GM18868 (cell line): ENCODE data around the gene TNP1.

Source experiments
- ATAC-seq: cut with Tn5 transposase; IDR thresholded peaks from one replicate; pipeline ENCODE4 v1.9.1; 2021; ENCODE audit warnings: mild to moderate bottlenecking, moderate library complexity; ENCODE audit not compliant: unreplicated experiment

Gene TNP1

GRCh38 chr2:216875862-216876261 is 16.0 kb upstream of the TNP1 start:
- ATAC-seq: no peak

DNA sequence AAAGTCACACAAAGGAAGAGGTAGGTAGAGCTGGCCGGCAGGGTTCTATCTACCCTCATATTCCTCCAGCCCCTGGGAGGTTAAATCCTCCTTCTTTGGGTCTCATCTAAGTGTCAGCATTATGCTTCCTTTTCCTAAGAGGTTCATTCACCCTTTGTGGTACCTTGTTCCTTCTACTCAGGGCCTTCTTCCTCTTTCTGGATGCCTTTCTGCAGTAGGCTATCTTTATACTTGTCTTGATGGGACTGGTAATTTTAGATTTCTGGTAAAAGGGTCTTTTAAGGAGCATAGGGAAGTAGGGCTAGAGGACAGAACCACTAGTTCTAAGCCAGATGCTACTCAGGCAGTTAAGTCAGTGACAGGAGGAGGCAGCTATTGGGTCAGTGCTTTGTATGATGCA is 13.7 kb upstream of the TNP1 start:
- no peak for ATAC-seq

GRCh38 chr2:216872624-216873023 is 12.8 kb upstream of the TNP1 start:
- no peak for ATAC-seq

DNA sequence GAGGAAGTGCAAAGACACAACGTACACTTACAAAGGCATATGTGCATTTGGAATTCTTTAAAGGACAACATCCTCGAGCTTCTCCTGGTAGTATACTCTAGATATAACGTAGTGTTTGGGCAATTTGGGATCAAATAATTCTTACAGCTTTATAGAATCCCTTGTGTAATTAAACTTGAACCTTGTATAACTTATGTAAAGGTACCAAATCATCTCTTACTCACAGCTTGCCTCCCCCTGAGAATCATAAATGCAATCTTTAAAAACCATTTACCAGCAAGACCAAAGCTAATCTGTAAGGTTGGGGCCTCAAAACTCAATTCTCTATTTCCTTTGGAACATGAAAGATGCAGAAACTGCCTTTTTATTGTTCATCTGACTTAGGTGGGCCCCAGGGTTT is 12.2 kb upstream of the TNP1 start:
- no peak for ATAC-seq

DNA sequence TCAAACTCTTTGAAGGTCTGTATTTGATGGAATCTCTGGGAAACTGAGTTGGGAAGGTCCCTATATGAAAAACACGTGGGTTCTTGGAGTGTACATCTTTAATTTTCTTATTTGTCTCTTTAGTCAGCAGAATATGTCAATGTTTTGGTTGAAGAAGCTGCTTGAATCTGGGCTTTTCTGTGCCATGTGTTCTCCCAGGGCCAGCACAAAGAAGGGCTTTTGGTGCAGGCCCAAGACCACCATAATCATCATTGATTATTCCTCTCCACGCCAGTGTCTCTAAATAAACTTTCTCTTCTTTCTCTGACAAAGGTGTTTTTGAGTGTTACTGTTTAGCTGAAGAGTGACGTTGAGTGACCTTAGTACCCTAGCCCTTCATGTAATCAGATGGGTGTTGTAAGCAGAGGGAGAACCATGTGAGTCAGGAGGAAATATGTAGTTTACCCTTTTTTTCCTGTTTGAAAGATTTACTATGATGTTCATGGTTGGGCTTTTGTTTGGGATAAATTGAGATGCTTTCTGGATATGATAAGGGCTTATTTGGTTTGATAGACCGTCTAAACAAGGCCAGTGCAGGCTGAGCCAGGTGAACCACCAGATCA is 11.6 kb upstream of the TNP1 start:
- ATAC-seq: no peak

GRCh38 chr2:216870508-216871332 is 10.9 kb upstream of the TNP1 start:
- no peak for ATAC-seq

DNA sequence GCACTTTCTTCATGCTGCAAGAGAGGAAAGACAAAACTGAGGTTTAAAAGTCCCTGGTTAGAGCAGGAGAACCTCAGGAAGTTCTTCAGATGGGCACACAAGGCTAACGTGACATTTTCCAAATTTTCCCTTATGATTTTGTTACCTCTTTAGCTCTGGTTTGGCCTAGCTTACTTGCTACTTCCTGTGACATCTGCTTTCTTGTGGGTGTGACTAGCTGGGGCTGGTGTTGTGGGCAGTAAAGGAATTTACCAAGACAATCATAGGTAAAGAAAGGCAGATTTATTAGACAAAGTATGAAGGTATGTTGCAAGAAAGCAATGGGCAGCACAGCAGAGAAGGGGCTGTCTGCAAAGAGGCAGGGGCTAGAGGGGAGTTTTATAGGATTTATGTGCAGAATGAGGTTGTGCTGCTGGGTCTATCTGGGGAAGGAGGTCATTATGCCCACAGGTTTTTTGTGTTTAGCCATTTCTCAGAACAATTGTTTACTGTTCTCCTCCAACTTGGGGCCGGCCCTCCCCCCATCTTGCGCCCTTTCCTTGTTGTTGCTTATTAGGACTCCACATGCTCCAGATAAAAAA is 6.7 kb upstream of the TNP1 start:
- no peak for ATAC-seq

DNA sequence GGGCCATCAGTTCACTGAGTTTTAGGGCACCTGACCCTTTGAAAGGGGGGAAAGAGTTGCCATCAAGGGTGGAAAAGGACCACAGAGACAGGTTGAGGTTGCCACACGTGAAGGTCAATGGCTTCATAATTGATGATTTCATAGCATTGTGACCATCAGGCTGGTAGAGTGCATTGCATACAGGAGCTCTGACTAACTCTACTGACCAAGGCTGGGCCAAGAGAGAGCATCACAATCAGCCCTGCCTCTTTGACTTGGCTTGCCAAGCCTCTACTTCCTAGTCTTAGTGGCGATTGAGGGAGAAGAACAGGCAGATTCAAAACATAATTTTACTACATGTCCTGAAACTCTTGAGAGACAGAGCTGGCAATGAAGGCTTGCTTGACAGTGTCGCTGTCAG is 5.8 kb upstream of the TNP1 start:
- no peak for ATAC-seq

- ATAC-seq: no peak
Observed at GRCh38 chr2:216863946-216864345, 4.1 kb upstream of the TNP1 start.

- ATAC-seq: no peak
Observed at GRCh38 chr2:216862628-216863398, 2.9 kb upstream of the TNP1 start.

- ATAC-seq: no peak
Observed at GRCh38 chr2:216860426-216861137, 718 bp upstream of the TNP1 start.

GRCh38 chr2:216858312-216858711 is 1.6 kb downstream of the TNP1 start:
- no peak for ATAC-seq

DNA sequence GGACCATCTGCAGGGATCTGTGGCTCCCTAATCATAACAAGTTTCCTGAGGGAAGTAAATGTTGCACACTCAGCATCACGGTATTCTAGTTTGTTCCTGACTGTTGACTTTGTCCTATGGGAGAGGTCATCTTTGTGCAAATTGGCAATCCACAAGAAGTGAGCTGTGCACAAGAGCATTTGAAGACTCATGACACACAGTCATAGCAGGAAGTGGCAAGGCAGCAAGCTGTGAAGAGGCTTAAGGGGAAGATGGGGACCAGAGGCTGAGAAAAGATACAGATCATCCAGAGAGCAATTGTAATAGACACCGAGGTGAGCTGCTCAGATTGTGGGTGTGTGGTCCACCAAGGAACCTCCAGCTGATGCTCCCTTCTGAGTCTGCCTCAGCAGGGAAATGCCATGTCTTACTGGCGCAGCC is 2.7 kb downstream of the TNP1 start:
- ATAC-seq: no peak

DNA sequence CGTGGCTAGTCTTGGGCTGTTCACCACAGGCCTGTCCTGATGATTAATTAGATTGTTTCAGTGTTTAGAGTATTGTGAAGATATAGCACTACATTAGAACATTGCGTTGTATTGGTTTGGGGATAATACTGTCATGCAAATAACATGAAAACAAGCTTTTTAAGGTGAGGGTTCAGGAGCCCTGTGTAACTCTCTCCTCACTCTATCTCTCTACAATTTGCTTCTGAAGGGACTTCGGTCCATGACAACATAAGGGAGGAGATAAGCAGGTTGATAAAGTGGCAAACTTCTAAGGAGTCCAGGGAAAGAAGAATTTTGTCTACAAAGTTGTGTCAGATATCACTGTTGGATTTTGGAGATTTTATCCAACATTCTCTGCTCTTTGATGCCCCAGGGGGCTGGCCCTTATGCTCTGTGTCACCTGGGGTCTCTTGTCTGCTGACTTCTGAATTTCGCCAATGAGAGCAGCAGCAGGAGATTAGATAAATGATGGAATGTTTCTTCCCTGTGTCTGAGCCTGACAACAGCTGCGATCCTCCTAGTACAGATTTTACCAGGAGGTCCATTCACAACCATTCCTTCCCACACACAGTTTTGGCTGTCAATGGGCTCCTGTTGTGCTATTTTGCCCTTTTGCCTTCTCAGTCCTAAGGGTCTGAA is 3.3 kb downstream of the TNP1 start:
- no peak for ATAC-seq

DNA sequence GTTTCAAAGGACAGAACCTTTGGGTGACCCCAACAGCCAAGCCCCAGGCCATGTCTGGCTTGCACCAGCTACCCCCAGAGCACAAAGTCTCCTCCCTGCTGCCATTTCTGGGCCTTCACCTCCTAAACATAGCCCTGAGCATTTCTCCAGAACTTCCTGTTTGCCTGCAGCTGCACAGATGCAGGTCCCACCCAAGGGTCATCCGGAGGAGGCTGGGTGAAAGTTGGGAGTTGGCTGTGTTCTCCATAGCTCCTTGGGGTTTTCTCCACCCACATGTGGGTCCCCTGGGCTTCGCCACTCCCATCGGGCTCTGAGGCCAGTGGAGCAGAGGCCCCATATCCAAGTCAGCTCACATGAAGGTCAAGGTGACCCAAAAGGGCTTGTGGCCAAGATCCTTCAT is 4.3 kb downstream of the TNP1 start:
- no peak for ATAC-seq

GRCh38 chr2:216855079-216855478 is 4.8 kb downstream of the TNP1 start:
- no peak for ATAC-seq

GRCh38 chr2:216851486-216852090 is 8.3 kb downstream of the TNP1 start:
- no peak for ATAC-seq

DNA sequence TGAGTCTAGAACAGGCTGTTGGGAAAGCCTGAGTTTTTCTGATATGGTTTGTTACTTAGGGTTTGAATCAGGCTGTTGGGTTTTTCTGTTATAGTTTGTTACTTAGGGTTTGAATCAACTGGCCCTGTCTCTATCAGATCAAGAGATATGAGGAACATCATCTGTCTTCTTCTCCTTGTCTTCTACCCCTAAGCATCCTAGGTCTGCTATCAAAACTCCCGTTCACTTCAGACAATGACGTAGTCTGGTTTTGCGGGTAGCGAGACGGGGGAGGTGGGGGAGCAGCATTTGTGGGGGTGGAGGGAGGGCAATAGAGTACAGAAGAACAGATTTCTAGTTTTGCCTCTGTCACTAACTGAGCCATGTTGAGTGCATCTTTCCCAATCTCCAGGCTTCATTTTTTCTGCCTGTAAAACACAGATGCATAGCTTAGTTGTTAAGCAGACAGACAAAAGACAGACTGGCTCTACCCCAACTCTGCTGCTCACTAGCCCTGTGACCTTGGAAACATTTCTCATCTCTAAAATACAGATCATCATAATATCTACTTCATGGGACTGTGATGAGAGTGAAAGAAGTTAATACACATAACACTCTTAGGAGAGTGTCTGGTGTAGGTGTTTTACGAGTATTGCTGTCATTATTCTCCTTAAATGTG is 9.1 kb downstream of the TNP1 start:
- no peak for ATAC-seq

DNA sequence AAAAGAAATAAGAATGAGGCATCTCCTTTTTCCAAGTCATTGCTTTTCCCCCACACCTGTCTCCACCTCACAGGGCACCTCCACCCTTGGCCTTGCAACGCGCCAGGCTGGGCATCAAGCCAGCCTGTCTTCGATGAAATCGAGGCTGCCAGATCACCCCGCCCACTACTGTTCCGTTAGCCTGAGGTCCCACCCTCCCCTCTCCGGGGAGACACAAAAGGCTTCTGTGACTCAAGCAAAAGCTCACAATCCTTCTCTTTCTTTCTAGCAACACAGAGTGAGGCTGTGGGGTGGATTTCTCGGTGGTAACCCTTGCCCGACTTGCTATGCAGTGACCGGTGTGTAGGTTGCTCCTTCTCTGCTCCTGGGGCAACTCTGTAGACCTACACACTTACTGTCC is 9.9 kb downstream of the TNP1 start:
- ATAC-seq: no peak
